ENCODE data around the gene SFMBT2.

DNA sequence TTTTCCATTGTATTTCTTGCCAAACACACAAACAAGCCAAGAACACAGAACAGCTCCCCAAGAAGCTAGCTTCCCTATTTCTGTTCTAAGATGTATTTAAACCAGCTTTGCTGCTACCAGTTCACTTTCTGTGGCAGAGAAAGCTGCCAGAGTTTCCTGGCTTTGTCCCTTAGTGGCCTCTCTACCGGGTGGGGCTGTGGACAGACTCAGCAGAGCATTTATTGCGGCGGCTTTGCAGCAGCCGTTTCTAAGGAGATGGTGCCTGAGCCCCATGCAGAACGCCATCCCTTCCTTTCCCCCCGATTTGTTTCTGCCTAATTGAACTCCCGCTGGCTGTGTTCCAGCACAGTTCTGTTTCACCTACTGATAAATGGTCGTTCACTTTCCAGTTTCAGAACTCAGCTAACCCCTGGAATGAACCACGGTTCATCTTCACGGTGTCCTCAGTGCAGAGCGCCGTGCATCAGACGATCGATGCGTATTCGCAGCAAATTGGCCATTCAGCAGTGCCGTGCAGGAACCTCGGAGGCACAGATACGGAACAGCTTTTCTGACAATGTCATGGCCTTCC is 33.8 kb upstream of the SFMBT2 start:
- TF ChIP-seq MAX (IDR thresholded peaks at IDR 0.05): no peak
- TF ChIP-seq REST (IDR thresholded peaks at IDR 0.05; ENCODE audit: low read depth): no peak
- no peak for TF ChIP-seq USF1 (IDR thresholded peaks at IDR 0.05)
- TF ChIP-seq ZBTB7A (IDR thresholded peaks at IDR 0.05; ENCODE audit: low read depth): no peak
- TF ChIP-seq RAD21 (IDR thresholded peaks at IDR 0.05; ENCODE audit: low read depth): no peak
- TF ChIP-seq CEBPB (IDR thresholded peaks at IDR 0.05): no peak
- TF ChIP-seq TAF1 (IDR thresholded peaks at IDR 0.05; ENCODE audit: low read depth): no peak
- TF ChIP-seq CREB1 (IDR thresholded peaks at IDR 0.05; ENCODE audit: low read depth): no peak
- no peak for TF ChIP-seq FOXM1 (IDR thresholded peaks at IDR 0.05; ENCODE audit: borderline replicate concordance, low read depth)

Data from Ishikawa (cell line).